ENCODE results near the gene VSIG10L. TPM values are rescaled to one million over a fixed set of nuclear protein-coding genes. Genes with fewer than 3 reads are reported as not detected.

Gene VSIG10L
- total RNA-seq, 1 donor from 2014 or later = 3.2 TPM

DNA sequence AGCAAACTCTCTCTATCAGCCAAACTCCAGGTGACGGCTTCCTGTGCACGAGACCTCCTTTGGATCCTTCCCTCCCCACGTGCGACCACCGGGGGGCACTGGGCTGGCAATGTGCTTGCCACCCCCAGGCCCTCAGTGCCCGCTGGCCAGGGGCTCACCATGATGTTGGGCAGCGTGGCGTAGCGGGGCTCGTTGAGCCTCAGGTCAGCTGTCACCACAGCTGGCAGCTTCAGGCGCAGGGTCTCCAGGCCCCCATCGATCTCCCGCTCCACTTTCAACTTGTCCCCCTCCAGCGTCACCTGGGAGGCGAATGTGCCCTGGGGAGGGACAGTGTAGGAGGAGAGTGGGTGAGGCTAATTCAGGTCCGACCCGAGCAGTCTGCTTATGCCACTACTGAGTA lies 4.8 kb upstream of the VSIG10L start:
- Histone ChIP-seq H3K27me3 (ENCODE audit: low read depth) (no peaks in the 10 kb centered on the region), H3K36me3 (peaks cover 56% of the 10 kb centered on the region), H3K27ac (no peak overlapping the region), H3K9me3 (no peaks in the 10 kb centered on the region), H3K4me3 (no peak overlapping the region), H3K4me1 (no peaks in the 10 kb centered on the region)
- intact Hi-C loops (cut with DNase I) = no loop called here
- ATAC-seq = no peak
- TF ChIP-seq, protein P1, sequence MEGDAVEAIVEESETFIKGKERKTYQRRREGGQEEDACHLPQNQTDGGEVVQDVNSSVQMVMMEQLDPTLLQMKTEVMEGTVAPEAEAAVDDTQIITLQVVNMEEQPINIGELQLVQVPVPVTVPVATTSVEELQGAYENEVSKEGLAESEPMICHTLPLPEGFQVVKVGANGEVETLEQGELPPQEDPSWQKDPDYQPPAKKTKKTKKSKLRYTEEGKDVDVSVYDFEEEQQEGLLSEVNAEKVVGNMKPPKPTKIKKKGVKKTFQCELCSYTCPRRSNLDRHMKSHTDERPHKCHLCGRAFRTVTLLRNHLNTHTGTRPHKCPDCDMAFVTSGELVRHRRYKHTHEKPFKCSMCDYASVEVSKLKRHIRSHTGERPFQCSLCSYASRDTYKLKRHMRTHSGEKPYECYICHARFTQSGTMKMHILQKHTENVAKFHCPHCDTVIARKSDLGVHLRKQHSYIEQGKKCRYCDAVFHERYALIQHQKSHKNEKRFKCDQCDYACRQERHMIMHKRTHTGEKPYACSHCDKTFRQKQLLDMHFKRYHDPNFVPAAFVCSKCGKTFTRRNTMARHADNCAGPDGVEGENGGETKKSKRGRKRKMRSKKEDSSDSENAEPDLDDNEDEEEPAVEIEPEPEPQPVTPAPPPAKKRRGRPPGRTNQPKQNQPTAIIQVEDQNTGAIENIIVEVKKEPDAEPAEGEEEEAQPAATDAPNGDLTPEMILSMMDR (IDR thresholded peaks at IDR 0.05) = no peak
- no peak for DNase-seq

DNA sequence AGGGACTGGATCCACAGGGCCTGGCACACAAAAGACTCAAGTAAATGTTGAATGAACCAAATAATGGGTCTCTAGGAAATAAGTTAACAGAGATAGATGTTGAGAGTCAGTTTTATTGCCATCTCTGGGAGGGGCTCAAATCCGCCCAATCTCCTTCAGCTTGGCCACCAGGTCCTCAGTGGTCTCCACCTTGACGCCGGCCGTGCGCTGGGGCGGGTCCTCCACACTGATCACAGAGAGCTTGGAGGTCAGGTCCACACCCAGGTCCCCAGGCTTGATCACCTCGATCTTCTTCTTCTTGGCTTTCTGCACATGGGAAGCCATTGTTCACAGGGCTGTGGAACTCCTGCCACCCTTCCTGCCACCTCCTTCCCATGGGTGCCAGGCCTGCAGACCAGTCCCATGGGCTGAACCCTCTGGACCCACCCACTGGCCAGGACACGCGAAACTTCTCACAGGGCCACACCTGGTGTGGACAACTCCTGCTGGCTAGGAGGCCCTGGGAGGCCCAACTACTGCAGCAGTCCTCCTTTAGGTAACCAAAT lies 3.2 kb upstream of the VSIG10L start:
- Histone ChIP-seq H3K4me1 (peaks cover 5% of the 10 kb centered on the region), H3K9me3 (no peaks in the 10 kb centered on the region), H3K27ac (no peak overlapping the region), H3K36me3 (peaks cover 40% of the 10 kb centered on the region), H3K4me3 (no peak overlapping the region), H3K27me3 (ENCODE audit: low read depth) (no peaks in the 10 kb centered on the region)
- ATAC-seq (no peak), DNase-seq (no peak)
- intact Hi-C loops (cut with DNase I) = no loop called here
- TF ChIP-seq, protein P1 (IDR thresholded peaks at IDR 0.05) = no peak

DNA sequence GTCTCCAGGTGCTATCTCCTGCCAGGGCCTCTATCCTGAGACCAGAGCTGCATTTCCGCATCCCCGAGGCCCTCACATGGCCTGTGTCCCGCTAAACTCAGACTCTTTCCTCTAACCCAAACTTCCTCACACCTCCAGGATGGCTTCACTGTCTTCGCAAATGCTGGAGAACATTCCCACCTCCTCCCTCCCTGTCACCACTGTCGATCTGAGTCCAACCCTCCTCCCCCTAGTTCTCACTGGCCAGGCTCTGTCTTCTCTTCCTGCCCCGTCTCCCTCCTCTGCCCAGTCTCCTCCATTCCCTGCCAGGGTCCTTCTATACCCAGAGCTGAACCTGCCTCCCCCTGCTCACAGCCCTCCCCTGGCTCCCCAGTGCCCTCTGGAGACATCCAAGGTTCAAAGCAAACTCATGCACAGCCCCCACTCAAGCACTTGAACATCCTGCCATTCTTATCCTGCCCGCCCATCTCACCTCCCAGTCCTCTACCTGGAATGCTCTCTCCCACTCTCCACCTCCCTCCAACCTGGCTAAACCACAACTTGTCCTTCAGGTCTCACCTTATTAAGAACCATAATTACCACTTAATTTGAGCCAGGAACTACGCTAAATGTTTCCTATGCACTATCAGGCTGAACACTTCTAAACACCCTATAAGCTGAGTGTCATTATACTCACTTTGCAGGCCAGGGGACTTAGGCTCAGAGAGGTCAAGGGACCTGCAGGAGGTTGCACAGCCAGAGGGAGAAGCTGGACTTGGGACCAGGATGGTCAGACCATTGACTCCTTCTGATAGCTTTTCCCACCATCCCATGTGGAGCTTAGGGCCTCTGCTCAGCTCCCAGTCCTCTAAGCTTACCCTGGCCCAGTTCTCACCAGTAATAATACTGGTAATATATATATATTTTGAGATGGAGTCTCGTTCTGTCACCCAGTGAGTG lies 961 bp upstream of the VSIG10L start:
- Histone ChIP-seq H3K36me3 (peaks cover 28% of the 10 kb centered on the region), H3K27me3 (ENCODE audit: low read depth) (no peaks in the 10 kb centered on the region), H3K4me1 (peaks cover 19% of the 10 kb centered on the region), H3K9me3 (no peaks in the 10 kb centered on the region), H3K27ac (no peak overlapping the region), H3K4me3 (no peak overlapping the region)
- no peak for ATAC-seq
- DNase-seq = no peak
- intact Hi-C loops (cut with DNase I) = no loop called here
- TF ChIP-seq, protein P1 (IDR thresholded peaks at IDR 0.05) = no peak

DNA sequence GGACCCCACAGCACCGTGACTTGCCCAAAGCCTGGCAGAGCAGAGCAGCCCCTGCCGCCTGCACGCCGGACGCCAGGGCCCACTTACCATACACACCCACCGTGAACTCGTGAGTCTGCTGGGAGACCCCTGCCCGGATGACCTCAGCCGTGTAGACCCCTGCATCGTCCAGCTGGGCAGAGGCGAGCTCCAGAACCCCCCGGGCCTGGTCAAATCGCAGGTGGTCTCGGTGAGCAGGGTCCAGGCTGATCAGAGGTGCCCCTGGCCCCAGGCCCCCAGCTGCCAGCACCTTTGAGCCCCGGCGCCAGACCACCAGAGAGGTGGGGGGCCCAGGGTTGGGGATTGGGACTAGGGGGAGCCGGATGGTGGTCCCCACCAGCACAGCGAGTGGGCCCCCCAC lies 873 bp downstream of the VSIG10L start:
- TF ChIP-seq, protein P1 (IDR thresholded peaks at IDR 0.05) = no peak
- H3K9me3 ChIP-seq = no peaks in the 10 kb centered on the region
- H3K27me3 ChIP-seq (ENCODE audit: low read depth) = no peaks in the 10 kb centered on the region
- intact Hi-C loops (cut with DNase I) = no loop called here
- H3K27ac ChIP-seq = no peak overlapping the region
- DNase-seq (no peak), ATAC-seq (no peak)
- peaks cover 10% of the 10 kb centered on the region for H3K36me3 ChIP-seq
- H3K4me3 ChIP-seq = no peak overlapping the region
- H3K4me1 ChIP-seq = peaks cover 19% of the 10 kb centered on the region

DNA sequence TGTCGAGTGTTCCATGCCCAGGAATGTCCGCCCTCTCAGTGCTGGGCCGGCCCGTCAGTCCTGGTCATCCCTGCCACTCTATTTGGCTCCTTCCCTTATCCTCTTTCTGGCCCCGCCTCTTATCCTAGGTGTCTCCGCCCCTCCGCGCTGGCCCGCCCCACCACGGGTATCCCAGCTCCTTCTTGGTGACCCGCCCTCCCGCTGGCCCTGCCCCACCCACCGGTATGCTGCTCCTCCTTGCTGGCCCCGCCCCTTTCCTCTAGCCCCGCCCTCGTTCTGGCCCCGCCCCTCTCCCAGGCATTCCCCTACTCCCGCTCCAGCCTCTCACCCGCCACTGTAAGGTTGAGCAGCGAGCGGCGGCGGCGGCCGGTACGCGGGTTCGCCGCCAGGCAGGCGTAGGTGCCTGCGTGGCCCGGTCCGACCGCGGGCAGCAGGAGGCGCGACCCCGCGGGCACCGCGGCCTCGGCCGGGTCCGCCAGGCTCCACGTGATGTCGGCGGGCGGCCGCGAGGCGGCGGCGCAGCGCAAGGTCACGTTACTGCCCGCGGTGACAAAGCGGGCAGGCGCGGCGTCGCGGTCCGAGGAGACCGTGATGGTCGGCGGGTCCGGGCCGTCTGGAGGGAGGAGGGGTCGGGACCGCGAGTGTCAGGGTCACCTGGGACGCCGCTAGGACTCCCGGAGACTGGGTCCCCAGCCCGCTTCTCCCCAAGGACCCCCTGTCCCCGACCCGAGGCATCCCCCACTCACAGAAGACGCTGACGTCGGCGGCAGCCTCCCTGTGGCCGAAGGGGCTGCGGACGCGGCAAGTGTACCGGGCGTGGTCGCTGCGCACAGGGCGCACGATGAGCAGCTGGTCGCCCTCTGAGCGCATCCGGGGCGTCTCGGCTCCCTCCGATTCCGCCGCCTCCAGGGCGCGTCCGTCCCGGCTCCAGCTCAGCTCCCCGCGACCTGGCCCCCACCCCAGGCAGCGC lies 2.0 kb downstream of the VSIG10L start:
- ATAC-seq (peak; percentile 98), DNase-seq (peak; percentile 99)
- Histone ChIP-seq H3K4me3 (peak overlapping the region; percentile 77), H3K27ac (peak overlapping the region; percentile 64), H3K4me1 (peaks cover 19% of the 10 kb centered on the region), H3K9me3 (no peaks in the 10 kb centered on the region), H3K27me3 (ENCODE audit: low read depth) (no peaks in the 10 kb centered on the region), H3K36me3 (peaks cover 4% of the 10 kb centered on the region)
- intact Hi-C loops (cut with DNase I) = no loop called here
- TF ChIP-seq, protein P1 (IDR thresholded peaks at IDR 0.05) = no peak
